Measurements from ENCODE around the gene SLC49A3.
A peak's percentile ranks its signal among the peaks of the same experiment; 100 is the strongest.

The SLC49A3 gene

DNA sequence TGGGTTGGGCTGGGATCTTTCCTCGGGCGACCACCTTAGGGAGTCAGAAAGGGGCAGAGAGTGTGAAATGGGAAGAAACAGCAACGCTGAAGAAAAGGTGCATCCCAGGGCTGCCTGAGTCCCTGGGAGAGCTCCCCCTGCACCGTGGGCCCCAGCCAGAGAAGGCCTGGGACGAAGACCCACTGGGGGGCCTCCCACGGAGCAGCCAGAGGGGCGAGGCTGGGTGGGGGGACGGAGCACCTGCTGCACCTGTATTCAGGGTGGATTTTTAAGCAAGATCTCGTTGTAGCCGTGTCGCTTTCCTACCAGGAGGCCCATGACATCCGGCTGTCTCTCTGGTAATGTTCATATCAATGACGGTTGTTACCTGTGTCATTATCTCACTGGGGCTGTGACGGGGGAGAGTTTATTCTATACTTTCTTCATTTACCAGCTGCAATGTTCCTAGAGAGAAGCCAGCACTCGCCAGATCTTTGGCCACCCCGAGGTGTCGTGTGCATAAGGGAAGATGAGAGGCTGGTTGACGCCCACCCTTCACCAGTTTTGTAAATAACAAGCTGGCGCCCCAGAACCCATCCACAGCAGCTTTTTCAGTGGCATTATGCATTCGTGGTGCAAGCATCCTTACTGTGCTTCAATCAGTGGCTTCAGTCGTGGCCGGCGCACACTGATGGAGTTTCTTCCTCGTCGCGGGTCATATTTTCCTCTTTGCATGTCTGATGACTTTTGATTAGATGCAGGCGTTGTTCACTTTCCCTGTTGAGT lies 11.0 kb upstream of the SLC49A3 start:
- TF ChIP-seq POLR2AphosphoS5 (IDR thresholded peaks at IDR 0.05; ENCODE audit: low read depth, low read length) (no peak), TAF1 (IDR thresholded peaks at IDR 0.05; ENCODE audit: borderline replicate concordance, insufficient read depth, low read length) (no peak), SIN3A (IDR thresholded peaks at IDR 0.05; ENCODE audit: borderline replicate concordance, insufficient read depth, low read length) (no peak), FOXP2 (optimal IDR thresholded peaks at IDR 0.05; ENCODE audit: borderline replicate concordance, extremely low read depth, extremely low read length, insufficient read depth) (no peak)
- TF ChIP-seq, protein P1, sequence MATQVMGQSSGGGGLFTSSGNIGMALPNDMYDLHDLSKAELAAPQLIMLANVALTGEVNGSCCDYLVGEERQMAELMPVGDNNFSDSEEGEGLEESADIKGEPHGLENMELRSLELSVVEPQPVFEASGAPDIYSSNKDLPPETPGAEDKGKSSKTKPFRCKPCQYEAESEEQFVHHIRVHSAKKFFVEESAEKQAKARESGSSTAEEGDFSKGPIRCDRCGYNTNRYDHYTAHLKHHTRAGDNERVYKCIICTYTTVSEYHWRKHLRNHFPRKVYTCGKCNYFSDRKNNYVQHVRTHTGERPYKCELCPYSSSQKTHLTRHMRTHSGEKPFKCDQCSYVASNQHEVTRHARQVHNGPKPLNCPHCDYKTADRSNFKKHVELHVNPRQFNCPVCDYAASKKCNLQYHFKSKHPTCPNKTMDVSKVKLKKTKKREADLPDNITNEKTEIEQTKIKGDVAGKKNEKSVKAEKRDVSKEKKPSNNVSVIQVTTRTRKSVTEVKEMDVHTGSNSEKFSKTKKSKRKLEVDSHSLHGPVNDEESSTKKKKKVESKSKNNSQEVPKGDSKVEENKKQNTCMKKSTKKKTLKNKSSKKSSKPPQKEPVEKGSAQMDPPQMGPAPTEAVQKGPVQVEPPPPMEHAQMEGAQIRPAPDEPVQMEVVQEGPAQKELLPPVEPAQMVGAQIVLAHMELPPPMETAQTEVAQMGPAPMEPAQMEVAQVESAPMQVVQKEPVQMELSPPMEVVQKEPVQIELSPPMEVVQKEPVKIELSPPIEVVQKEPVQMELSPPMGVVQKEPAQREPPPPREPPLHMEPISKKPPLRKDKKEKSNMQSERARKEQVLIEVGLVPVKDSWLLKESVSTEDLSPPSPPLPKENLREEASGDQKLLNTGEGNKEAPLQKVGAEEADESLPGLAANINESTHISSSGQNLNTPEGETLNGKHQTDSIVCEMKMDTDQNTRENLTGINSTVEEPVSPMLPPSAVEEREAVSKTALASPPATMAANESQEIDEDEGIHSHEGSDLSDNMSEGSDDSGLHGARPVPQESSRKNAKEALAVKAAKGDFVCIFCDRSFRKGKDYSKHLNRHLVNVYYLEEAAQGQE (IDR thresholded peaks at IDR 0.05; ENCODE audit: insufficient read depth in 1 of 2, low read depth in 2 of 2, low read length in 2 of 2), result no peak

DNA sequence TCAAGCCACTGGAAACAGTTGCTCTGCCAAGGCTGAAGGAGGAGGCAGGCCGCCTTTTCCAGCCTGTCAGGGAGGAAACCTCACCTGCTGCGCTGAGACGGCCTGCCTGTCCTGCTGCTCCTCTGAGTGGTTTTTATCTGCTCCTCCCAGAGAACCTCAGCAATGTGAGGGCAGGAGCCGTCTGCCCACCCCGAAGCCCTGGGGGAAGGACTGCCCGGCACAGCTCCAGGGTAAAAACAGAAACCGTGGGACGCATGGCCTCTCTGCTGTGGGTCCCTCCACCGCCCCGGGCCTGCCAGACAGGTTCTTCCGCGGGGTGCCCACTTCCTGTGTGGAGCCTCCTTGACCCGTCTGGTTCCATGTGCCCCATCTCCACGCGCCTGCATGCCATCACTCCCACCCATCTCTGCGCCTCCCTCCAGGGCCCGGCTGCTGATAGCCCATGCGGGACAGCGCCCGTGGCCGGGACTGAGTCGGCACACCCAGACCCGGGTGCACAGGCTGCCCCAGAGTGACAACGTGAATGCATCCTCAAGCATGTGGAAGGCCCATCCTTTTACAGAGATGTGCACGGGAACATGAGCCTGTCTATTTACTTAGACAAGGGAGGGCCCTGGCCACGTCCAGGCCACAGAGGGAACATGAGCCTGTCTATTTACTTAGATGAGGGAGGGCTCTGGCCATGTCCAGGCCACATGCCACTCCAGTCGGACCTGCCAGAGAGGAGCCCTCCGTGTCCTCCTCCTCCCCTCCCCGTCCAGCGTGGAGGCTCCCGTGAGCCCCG lies 4.0 kb upstream of the SLC49A3 start:
- no peak for TF ChIP-seq TAF1 (IDR thresholded peaks at IDR 0.05; ENCODE audit: borderline replicate concordance, insufficient read depth, low read length)

DNA sequence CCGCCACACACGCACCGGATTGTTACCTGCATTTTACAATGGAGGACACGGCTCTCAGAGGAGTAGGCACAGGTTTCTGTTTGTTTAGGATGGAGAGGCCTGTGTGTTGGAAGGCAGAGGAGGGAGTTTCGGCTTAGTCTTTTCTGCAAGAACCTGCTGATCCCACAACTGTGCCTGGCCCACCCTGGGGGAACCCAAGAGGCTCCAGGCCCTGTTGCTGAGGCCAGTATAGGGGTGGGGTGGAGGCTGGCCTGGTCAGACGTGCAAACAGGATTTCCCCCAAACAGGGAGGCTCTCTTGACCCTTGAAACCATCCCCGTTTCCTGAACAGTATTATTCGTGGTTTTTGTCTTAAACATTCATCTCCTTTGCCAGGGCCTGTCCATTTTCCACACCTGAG lies 772 bp upstream of the SLC49A3 start:
- TF ChIP-seq POLR2AphosphoS5 (IDR thresholded peaks at IDR 0.05; ENCODE audit: low read depth, low read length) (no peak), FOXP2 (optimal IDR thresholded peaks at IDR 0.05; ENCODE audit: borderline replicate concordance, extremely low read depth, extremely low read length, insufficient read depth) (no peak), SIN3A (IDR thresholded peaks at IDR 0.05; ENCODE audit: borderline replicate concordance, insufficient read depth, low read length) (no peak), TAF1 (IDR thresholded peaks at IDR 0.05; ENCODE audit: borderline replicate concordance, insufficient read depth, low read length) (no peak)
- TF ChIP-seq, protein P1 (IDR thresholded peaks at IDR 0.05; ENCODE audit: insufficient read depth in 1 of 2, low read depth in 2 of 2, low read length in 2 of 2), result no peak

DNA sequence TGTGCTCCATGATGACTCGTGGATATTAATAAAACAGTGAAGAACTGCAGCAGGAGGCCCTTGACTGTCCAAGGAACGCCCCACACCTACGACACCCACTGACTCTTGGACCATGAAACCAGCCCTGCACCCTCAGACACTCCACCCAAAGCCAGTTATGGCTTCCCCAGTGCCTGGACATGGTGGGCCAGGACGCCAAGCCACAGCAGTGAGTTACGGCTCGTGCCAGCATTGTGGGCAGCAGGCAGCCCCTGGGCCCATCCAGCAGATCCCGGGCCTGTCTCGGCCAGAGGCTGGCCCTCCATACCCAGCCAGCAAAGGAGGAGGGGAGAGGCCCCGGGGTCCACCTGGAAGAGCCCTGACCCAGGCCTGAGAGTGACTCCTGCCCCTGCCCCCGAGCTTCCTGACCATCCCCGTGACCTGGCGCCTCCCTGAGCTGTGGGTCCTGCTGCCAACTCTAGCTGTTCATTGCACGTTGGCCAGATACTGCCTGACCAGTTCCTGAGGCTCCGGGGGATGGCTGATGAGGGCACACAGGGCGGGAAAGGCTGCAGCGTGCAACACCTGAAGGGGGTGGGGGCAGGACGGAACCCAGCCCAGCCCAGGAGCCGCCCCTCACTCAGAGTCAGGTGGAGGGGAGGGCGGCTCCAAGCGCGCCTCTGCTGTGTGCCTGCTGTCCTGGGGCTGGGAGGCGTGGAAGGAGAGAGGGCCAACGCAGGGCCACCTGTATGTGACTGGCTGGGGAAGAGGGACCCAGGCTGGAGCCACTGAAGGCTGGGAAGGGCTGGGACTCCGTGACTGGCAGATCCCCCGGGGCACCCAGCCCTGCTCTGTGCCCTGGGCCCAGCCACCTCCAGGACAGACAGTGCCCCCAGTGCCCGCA lies 739 bp downstream of the SLC49A3 start:
- TF ChIP-seq POLR2AphosphoS5 (IDR thresholded peaks at IDR 0.05; ENCODE audit: low read depth, low read length) (no peak), TAF1 (IDR thresholded peaks at IDR 0.05; ENCODE audit: borderline replicate concordance, insufficient read depth, low read length) (no peak), FOXP2 (optimal IDR thresholded peaks at IDR 0.05; ENCODE audit: borderline replicate concordance, extremely low read depth, extremely low read length, insufficient read depth) (no peak)

DNA sequence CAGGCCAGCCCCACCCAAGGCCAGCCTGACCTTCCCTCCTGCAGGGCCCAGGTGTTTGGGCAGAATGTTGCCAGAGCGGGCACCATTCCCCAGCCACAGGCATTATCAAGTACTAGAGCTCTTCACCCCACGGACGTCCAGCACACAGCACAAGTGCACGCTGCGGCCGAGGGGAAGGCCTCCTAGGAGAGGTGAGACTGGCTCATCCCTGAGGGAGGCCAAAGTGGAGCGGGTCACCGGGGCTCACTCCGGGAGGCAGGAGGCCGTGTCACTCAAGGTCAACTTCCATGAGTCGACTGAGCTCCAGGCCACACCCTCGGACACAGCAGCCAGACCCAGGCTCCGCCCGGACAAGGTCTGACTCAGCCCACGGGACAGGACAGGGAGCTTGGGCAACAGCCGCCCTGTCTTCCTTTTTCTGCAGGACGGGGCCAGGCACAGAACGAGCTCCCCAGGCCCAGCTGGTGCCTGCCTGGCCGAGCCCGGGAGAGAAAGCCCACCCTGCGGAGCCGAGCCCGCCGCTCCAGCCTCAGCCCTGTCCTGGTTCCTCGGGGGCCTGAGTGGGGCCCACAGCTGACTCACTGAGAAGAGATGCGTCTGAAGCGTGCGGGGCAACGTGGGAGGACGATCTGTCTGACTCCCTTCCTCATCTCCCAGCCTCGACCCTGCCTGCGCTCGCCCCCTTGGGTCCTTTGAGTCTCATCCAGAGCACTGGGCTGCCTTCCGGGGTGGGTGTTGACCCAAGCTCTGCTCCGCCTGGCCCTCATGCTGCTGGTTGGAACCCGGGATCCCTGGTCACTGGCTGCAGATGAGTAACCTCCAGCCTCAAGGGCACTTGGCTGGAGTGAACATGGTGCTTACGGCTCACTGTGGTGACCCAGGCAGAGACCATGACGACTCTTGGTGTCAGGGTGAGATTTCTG lies 1.6 kb downstream of the SLC49A3 start:
- peak; percentile 73 for TF ChIP-seq POLR2AphosphoS5 (IDR thresholded peaks at IDR 0.05; ENCODE audit: low read depth, low read length)
- TF ChIP-seq, protein P1 (IDR thresholded peaks at IDR 0.05; ENCODE audit: insufficient read depth in 1 of 2, low read depth in 2 of 2, low read length in 2 of 2), result no peak

Data from PFSK-1 (cell line).